ENCODE data around the gene OSER1.

- peak; percentile 22 for TF ChIP-seq CTCF (IDR thresholded peaks at IDR 0.05; ENCODE audit: poor library complexity, severe bottlenecking)
- no peak for TF ChIP-seq EZH2 (IDR thresholded peaks at IDR 0.05; ENCODE audit: borderline replicate concordance, insufficient read depth, low read length, poor library complexity, severe bottlenecking)
- TF ChIP-seq EP300 (conservative IDR thresholded peaks at IDR 0.05; ENCODE audit: poor library complexity, severe bottlenecking) = no peak
- TF ChIP-seq REST (IDR thresholded peaks at IDR 0.05; ENCODE audit: borderline replicate concordance) = no peak
- TF ChIP-seq RAD21 (conservative IDR thresholded peaks at IDR 0.05) = no peak
- no peak for TF ChIP-seq POLR2AphosphoS5 (IDR thresholded peaks at IDR 0.05)
- no peak for TF ChIP-seq SMC3 (conservative IDR thresholded peaks at IDR 0.05; ENCODE audit: poor library complexity)
- TF ChIP-seq TAF1 (IDR thresholded peaks at IDR 0.05; ENCODE audit: low read depth) = no peak
- no peak for TF ChIP-seq MXI1 (conservative IDR thresholded peaks at IDR 0.05; ENCODE audit: poor library complexity, severe bottlenecking)
Measured at GRCh38 chr20:44196271-44196670, 14.3 kb downstream of the OSER1 start.

All from neural cell (in vitro differentiated cells).